A673 (cell line): ENCODE results near the gene STAB2. TPM values are rescaled to one million over a fixed set of nuclear protein-coding genes. Genes with fewer than 3 reads are reported as not detected.
A peak's percentile ranks its signal among the peaks of the same experiment; 100 is the strongest.

Source experiments
- BruUV-seq: library from RNA; stranded (reverse); fragments of 400-500 nt; replicated peaks from 2 replicates; lab custom pipeline; 2021; lab: Mats Ljungman, UMichigan
- CTCF ChIA-PET: fragments of 300-600 bp; sonication (Branson Sonifier 250); formaldehyde crosslinking; loops from one replicate; lab custom pipeline; 2022; ENCODE audit warnings: antibody characterized with exemption; lab: Charles Lee
- POLR2A ChIA-PET: fragments of 300-600 bp; sonication (Branson Sonifier 250); formaldehyde crosslinking; loops from one replicate; lab custom pipeline; 2022; ENCODE audit warnings: antibody characterized with exemption; ENCODE audit not compliant: low non-redundant PET; lab: Charles Lee
- DNase-seq: peaks from one replicate; pipeline ENCODE4 v3.0.0-alpha.2; 2015; ENCODE audit warnings: low spot score
- H3K27ac ChIP-seq: fragments of 200-600 bp; sonication (generic); 2 replicates; pipeline ENCODE4 v1.5.1; 2016; ENCODE audit warnings: mixed run types, low read depth, mild to moderate bottlenecking, mixed read lengths, antibody characterized with exemption, low read length; ENCODE audit not compliant: poor library complexity, severe bottlenecking
- H3K27me3 ChIP-seq: fragments of 200-600 bp; sonication (generic); replicated peaks from 2 replicates; pipeline ENCODE4 v1.6.1; 2017; ENCODE audit warnings: mixed run types, low read depth, mild to moderate bottlenecking, mixed read lengths, antibody characterized with exemption, low read length; ENCODE audit not compliant: insufficient read depth, poor library complexity
- H3K36me3 ChIP-seq: fragments of 200-600 bp; sonication (generic); 2 replicates; pipeline ENCODE4 v1.6.1; 2016; ENCODE audit warnings: mixed run types, mild to moderate bottlenecking, mixed read lengths, antibody characterized with exemption, low read length; ENCODE audit not compliant: insufficient read depth, poor library complexity, severe bottlenecking
- H3K4me1 ChIP-seq: fragments of 200-600 bp; sonication (generic); 2 replicates; pipeline ENCODE4 v1.6.1; 2017; ENCODE audit warnings: mixed run types, mild to moderate bottlenecking, mixed read lengths, antibody characterized with exemption, low read length; ENCODE audit not compliant: insufficient read depth, poor library complexity, severe bottlenecking
- H3K4me3 ChIP-seq: fragments of 200-600 bp; sonication (generic); 2 replicates; pipeline ENCODE4 v1.5.1; 2016; ENCODE audit warnings: low read depth, mixed run types, mild to moderate bottlenecking, mixed read lengths, low read length; ENCODE audit not compliant: poor library complexity, severe bottlenecking
- H3K9me3 ChIP-seq: fragments of 200-600 bp; sonication (generic); 2 replicates; pipeline ENCODE4 v1.6.1; 2016; ENCODE audit warnings: mixed run types, low read depth, mild to moderate bottlenecking, mixed read lengths, antibody characterized with exemption, low read length; ENCODE audit not compliant: poor library complexity, severe bottlenecking
- CTCF ChIP-seq: fragments of 300-800, 200-600 bp; sonication (generic); conservative IDR thresholded peaks from 2 replicates; pipeline ENCODE4 v1.5.1; 2017; ENCODE audit warnings: low read depth, mild to moderate bottlenecking, antibody characterized with exemption, low read length, moderate library complexity, mixed read lengths
- EZH2 ChIP-seq: fragments of 200-600 bp; sonication (generic); IDR thresholded peaks from 2 replicates; pipeline ENCODE4 v1.6.1; 2017; ENCODE audit warnings: borderline replicate concordance, low read depth, mild to moderate bottlenecking, mixed read lengths, antibody characterized with exemption, low read length; ENCODE audit not compliant: poor library complexity, severe bottlenecking
- intact Hi-C: fragments of 100-400 bp; cut with micrococcal nuclease; formaldehyde crosslinking; loops from one replicate; pipeline ENCODE4 v1.10.0; 2022; ENCODE audit not compliant: unreplicated experiment
- total RNA-seq: library from RNA; stranded (reverse); gene quantifications from 2 replicates; pipeline ENCODE4 v1.2.3, GENCODE V29; 2021

STAB2 gene
- total RNA-seq, 1 experiment from 2014 or later: not detected

GRCh38 chr12:103798586-103798985 lies 211.5 kb downstream of the STAB2 start:
- H3K36me3 ChIP-seq: peaks cover 7% of the 10 kb centered on the region
- H3K27me3 ChIP-seq: no peaks in the 10 kb centered on the region
- H3K4me3 ChIP-seq: no peak overlapping the region
- CTCF ChIA-PET: no interaction called here
- peaks cover 51% of the 10 kb centered on the region for H3K4me1 ChIP-seq
- POLR2A ChIA-PET: no interaction called here
- intact Hi-C loops: no loop called here
- TF ChIP-seq EZH2 (no peak), CTCF (no peak)
- peaks cover 6% of the 10 kb centered on the region for H3K9me3 ChIP-seq
- peak overlapping the region; percentile 94 for H3K27ac ChIP-seq
- DNase-seq: no peak
- no TSS peak for BruUV-seq

- Histone ChIP-seq H3K4me1 (peaks cover 51% of the 10 kb centered on the region), H3K36me3 (peaks cover 7% of the 10 kb centered on the region), H3K27me3 (no peaks in the 10 kb centered on the region), H3K27ac (peak overlapping the region; percentile 94), H3K4me3 (no peak overlapping the region), H3K9me3 (peaks cover 6% of the 10 kb centered on the region)
- POLR2A ChIA-PET: no interaction called here
- intact Hi-C loops: no loop called here
- no TSS peak for BruUV-seq
- no peak for DNase-seq
- TF ChIP-seq EZH2 (no peak), CTCF (no peak)
- CTCF ChIA-PET: no interaction called here
Measured at GRCh38 chr12:103799504-103799856, 212.4 kb downstream of the STAB2 start.

- DNase-seq: peak; percentile 92
- Histone ChIP-seq H3K4me1 (peaks cover 53% of the 10 kb centered on the region), H3K9me3 (peaks cover 6% of the 10 kb centered on the region), H3K27ac (peak overlapping the region; percentile 94), H3K4me3 (peak overlapping the region; percentile 17), H3K27me3 (no peaks in the 10 kb centered on the region), H3K36me3 (peaks cover 7% of the 10 kb centered on the region)
- TF ChIP-seq CTCF (no peak), EZH2 (no peak)
- intact Hi-C loops: loop anchor here (5.0 kb wide), 1 partner anchor 37 kb away; no protein-coding TSS in a partner anchor
- POLR2A ChIA-PET: no interaction called here
- CTCF ChIA-PET: no interaction called here
- no TSS peak for BruUV-seq
Measured at GRCh38 chr12:103799857-103800771, 213.0 kb downstream of the STAB2 start.
